Measurements from ENCODE around the gene PIGK. TPM values are rescaled to one million over a fixed set of nuclear protein-coding genes. Genes with fewer than 3 reads are reported as not detected.

Gene PIGK
- total and polyA plus RNA-seq, 12 donors: 5.0 to 40.7 (median 30.1) TPM

GRCh38 chr1:77146270-77146669 lies 73.0 kb downstream of the PIGK start:
- Histone ChIP-seq H3K4me1 (no peaks in the 10 kb centered on the region), H3K36me3 (peaks cover 0 to 2% (median 0%) of the 10 kb centered on the region in 9 donors), H3K9me3 (no peaks in the 10 kb centered on the region), H3K27ac (no peak overlapping the region), H3K4me3 (no peak overlapping the region), H3K27me3 (no peaks in the 10 kb centered on the region)
- WGBS, 2 donors: 96 to 97% methylated on average over 5 of the region's 5 CpGs
- TF ChIP-seq CTCF (IDR thresholded peaks at IDR 0.05): no peak
- DNase-seq (no peak), ATAC-seq (no peak)
- intact Hi-C loops (cut with DNase I): loop anchor here in 6 of 10 donors (5.0 to 10.0 kb wide), 4 partner anchors 381 to 539 kb away; partner anchors contain the start of gene ZZZ3 (in 3 of the 6)

GRCh38 chr1:77143529-77144121 lies 75.6 kb downstream of the PIGK start:
- H3K36me3 ChIP-seq: peaks cover 0 to 2% (median 0%) of the 10 kb centered on the region in 9 donors
- H3K4me3 ChIP-seq: no peak overlapping the region
- H3K9me3 ChIP-seq: no peaks in the 10 kb centered on the region
- H3K27me3 ChIP-seq: no peaks in the 10 kb centered on the region
- WGBS, 2 donors: 66 to 69% methylated on average over 2 of the region's 2 CpGs
- intact Hi-C loops (cut with DNase I): loop anchor here in 4 of 10 donors (5.0 to 10.0 kb wide), 4 partner anchors 541 to 1151 kb away; partner anchors contain the start of gene ZZZ3 (in 2 of the 4)
- no peak for DNase-seq
- no peak overlapping the region for H3K27ac ChIP-seq
- no peak for ATAC-seq
- no peaks in the 10 kb centered on the region for H3K4me1 ChIP-seq
- TF ChIP-seq CTCF (IDR thresholded peaks at IDR 0.05): peak in 7 of 9 donors; percentile 15 to 51 (median 40)

DNA sequence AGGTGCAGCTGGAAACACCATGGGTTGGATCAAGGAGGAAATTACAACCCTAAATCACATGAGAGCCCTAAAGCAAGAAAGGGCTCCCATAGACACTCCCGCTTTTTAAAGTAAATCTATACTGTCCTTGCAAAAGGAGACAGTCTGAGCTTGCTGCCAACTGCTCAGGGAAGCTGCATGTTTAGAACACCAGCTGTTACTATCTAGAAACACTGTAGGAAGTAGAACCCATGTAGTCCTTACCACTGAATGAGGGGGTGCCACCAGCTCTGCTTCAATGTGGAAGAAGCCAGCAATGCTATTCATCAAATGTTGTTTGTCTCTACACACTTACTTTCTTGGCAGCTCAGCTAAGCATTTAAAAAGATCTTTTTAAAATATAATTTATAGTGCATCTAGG lies 79.8 kb downstream of the PIGK start:
- Histone ChIP-seq H3K27ac (no peak overlapping the region), H3K4me3 (no peak overlapping the region), H3K27me3 (no peaks in the 10 kb centered on the region), H3K9me3 (no peaks in the 10 kb centered on the region), H3K4me1 (peaks cover 0 to 4% (median 0%) of the 10 kb centered on the region in 9 donors), H3K36me3 (no peaks in the 10 kb centered on the region)
- TF ChIP-seq CTCF (IDR thresholded peaks at IDR 0.05): no peak
- ATAC-seq (no peak), DNase-seq (no peak)
- intact Hi-C loops (cut with DNase I): loop anchor here in 2 of 10 donors (10.0 kb wide), 2 partner anchors 805 to 1145 kb away; no protein-coding TSS in a partner anchor
- 98 to 100% methylated on average over 1 of the region's 1 CpG for WGBS, 2 donors

- H3K36me3 ChIP-seq: no peaks in the 10 kb centered on the region
- H3K27me3 ChIP-seq: no peaks in the 10 kb centered on the region
- H3K4me3 ChIP-seq: no peak overlapping the region
- H3K9me3 ChIP-seq: no peaks in the 10 kb centered on the region
- TF ChIP-seq CTCF (IDR thresholded peaks at IDR 0.05): no peak
- ATAC-seq (no peak), DNase-seq (no peak)
- peaks cover 0 to 11% (median 0%) of the 10 kb centered on the region in 9 donors for H3K4me1 ChIP-seq
- 81 to 85% methylated on average over 2 of the region's 2 CpGs for WGBS, 2 donors
- intact Hi-C loops (cut with DNase I): loop anchor here in 2 of 10 donors (10.0 kb wide), 2 partner anchors 800 to 1140 kb away; no protein-coding TSS in a partner anchor
- H3K27ac ChIP-seq: no peak overlapping the region
Measured at GRCh38 chr1:77134359-77134758, 84.9 kb downstream of the PIGK start.

All from heart right ventricle (tissue), 16 donors.